ENCODE results near the gene ARAP1.

GRCh38 chr11:72727521-72727920 is 24.7 kb downstream of the ARAP1 start:
- TF ChIP-seq YY1 (IDR thresholded peaks at IDR 0.05; ENCODE audit: insufficient read depth, insufficient read length), result no peak
- TF ChIP-seq ZNF274 (IDR thresholded peaks at IDR 0.05; ENCODE audit: low read depth, low read length), result no peak
- TF ChIP-seq SUZ12 (IDR thresholded peaks at IDR 0.05; ENCODE audit: extremely low read depth, insufficient read depth, insufficient read length), result no peak
